Mononuclear cell (primary cell): Measurements from ENCODE around the gene RRP7A. TPM values are rescaled to one million over a fixed set of nuclear protein-coding genes. Genes with fewer than 3 reads are reported as not detected.
A peak's percentile ranks its signal among the peaks of the same experiment; 100 is the strongest.
"Not testable (repeated sequence)": the region's sequence is repeated elsewhere in the genome, so short reads cannot be mapped to it uniquely, and the experiment has no call there.

Experiments used
- H3K27me3 ChIP-seq: 2 replicates; pipeline ENCODE4 v1.6.0; 2011; ENCODE audit warnings: low read length, control low read depth; ENCODE audit not compliant: insufficient read depth
- H3K4me1 ChIP-seq: 2 replicates; pipeline ENCODE4 v1.5.1; 2011; ENCODE audit warnings: mild to moderate bottlenecking, low read length, control low read depth; ENCODE audit not compliant: insufficient read depth
- H3K4me3 ChIP-seq: 2 replicates; pipeline ENCODE4 v1.5.1; 2011; ENCODE audit warnings: mild to moderate bottlenecking, low read length, moderate library complexity
- H3K9me3 ChIP-seq: 2 replicates; pipeline ENCODE4 v1.5.1; 2011; ENCODE audit warnings: low read depth, mild to moderate bottlenecking, control low read depth, low read length
- total RNA-seq: library from RNA; depleted of rRNA; stranded (reverse); fragments of >200 nt; gene quantifications from one replicate; pipeline ENCODE4 v1.2.3, GENCODE V29; 2012

The RRP7A gene
- total RNA-seq, 1 donor = 50.3 TPM

GRCh38 chr22:42518638-42519524 lies 715 bp downstream of the RRP7A start:
- H3K27me3 ChIP-seq, H3K9me3 ChIP-seq, H3K4me1 ChIP-seq: not testable (repeated sequence)
- H3K4me3 ChIP-seq = peak overlapping the region; percentile 64

- not testable (repeated sequence) for H3K9me3 ChIP-seq, H3K27me3 ChIP-seq, H3K4me3 ChIP-seq, H3K4me1 ChIP-seq
These were observed 2.5 kb downstream of the RRP7A start for GRCh38 chr22:42517103-42517502.

GRCh38 chr22:42515896-42516295 lies 3.7 kb downstream of the RRP7A start:
- peaks cover 9% of the 10 kb centered on the region for H3K4me1 ChIP-seq
- no peaks in the 10 kb centered on the region for H3K27me3 ChIP-seq
- no peak overlapping the region for H3K4me3 ChIP-seq
- no peaks in the 10 kb centered on the region for H3K9me3 ChIP-seq

GRCh38 chr22:42515304-42515703 lies 4.3 kb downstream of the RRP7A start:
- not testable (repeated sequence) for H3K9me3 ChIP-seq, H3K4me1 ChIP-seq, H3K27me3 ChIP-seq, H3K4me3 ChIP-seq

GRCh38 chr22:42514331-42514730 lies 5.3 kb downstream of the RRP7A start:
- not testable (repeated sequence) for H3K4me1 ChIP-seq, H3K4me3 ChIP-seq, H3K27me3 ChIP-seq, H3K9me3 ChIP-seq

- H3K4me1 ChIP-seq, H3K9me3 ChIP-seq, H3K4me3 ChIP-seq, H3K27me3 ChIP-seq: not testable (repeated sequence)
These were observed 7.2 kb downstream of the RRP7A start for GRCh38 chr22:42512273-42512990.

DNA sequence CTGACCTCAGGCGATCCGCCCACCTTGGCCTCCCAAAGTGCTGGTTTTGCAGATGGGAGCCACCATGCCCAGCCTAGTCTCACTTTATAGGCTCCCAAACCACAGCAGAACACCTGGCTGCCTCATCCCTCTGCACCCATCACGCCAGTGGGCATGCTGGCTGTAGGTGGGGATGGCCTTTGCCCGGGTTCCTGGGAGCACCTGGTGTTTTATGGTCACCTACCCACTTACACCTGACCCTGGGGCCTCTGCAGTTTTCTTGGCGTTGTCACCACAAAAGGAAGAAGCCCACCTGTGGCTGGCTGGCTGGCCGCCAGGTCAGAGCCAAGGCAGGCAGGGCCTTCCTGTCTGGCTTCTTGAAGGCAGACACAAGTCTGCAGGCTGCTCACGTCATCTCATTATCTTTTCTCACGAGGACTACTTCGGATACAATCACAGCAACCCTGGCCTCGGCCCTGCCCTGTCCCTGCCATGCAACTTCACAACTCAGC lies 8.2 kb downstream of the RRP7A start:
- H3K27me3 ChIP-seq = no peaks in the 10 kb centered on the region

GRCh38 chr22:42509548-42509947 lies 10.0 kb downstream of the RRP7A start:
- H3K9me3 ChIP-seq = no peaks in the 10 kb centered on the region
- no peaks in the 10 kb centered on the region for H3K27me3 ChIP-seq
- no peak overlapping the region for H3K4me3 ChIP-seq
- H3K4me1 ChIP-seq = no peaks in the 10 kb centered on the region

More for the DNA sequence above, 8.2 kb downstream of the RRP7A start:
- Histone ChIP-seq H3K4me1 (no peaks in the 10 kb centered on the region), H3K9me3 (no peaks in the 10 kb centered on the region), H3K4me3 (no peak overlapping the region)

- not testable (repeated sequence) for H3K4me3 ChIP-seq, H3K9me3 ChIP-seq, H3K4me1 ChIP-seq, H3K27me3 ChIP-seq
These were observed 10.6 kb downstream of the RRP7A start for GRCh38 chr22:42508975-42509364.

DNA sequence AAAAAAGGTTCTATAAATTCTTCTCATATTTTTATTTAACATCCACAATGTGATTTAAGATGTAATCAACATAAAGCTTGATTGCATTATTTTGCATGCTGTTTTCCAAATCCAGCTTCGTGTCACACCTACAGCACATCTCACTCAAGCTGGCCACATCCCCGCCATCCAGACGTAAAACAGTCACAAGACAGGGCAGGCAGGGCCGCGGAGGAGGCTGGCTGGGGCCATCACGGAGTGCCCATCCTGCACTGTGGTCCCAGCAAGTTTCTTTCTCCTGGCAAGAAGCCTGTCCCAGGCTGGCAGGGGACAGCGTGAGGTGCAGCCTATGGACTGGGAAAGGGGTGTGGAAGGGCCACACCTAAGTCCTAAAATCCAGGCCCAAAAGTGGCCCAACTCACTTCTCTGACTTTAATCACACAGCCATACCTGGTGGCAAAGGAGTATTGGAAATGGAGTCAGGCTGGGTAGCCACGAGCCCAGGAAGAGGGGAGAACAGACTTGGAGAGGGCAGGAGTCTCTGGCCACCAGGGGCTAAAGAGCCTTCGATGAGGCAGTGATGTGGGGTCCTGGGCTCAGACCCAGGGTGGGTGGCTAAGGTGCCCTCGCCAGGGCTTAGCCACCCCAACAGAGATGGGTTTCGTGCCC lies 11.1 kb downstream of the RRP7A start:
- not testable (repeated sequence) for H3K4me3 ChIP-seq, H3K27me3 ChIP-seq, H3K4me1 ChIP-seq, H3K9me3 ChIP-seq

GRCh38 chr22:42500836-42501179 lies 18.8 kb downstream of the RRP7A start:
- no peaks in the 10 kb centered on the region for H3K27me3 ChIP-seq
- peaks cover 8% of the 10 kb centered on the region for H3K4me1 ChIP-seq
- H3K4me3 ChIP-seq = peak overlapping the region; percentile 23
- no peaks in the 10 kb centered on the region for H3K9me3 ChIP-seq

DNA sequence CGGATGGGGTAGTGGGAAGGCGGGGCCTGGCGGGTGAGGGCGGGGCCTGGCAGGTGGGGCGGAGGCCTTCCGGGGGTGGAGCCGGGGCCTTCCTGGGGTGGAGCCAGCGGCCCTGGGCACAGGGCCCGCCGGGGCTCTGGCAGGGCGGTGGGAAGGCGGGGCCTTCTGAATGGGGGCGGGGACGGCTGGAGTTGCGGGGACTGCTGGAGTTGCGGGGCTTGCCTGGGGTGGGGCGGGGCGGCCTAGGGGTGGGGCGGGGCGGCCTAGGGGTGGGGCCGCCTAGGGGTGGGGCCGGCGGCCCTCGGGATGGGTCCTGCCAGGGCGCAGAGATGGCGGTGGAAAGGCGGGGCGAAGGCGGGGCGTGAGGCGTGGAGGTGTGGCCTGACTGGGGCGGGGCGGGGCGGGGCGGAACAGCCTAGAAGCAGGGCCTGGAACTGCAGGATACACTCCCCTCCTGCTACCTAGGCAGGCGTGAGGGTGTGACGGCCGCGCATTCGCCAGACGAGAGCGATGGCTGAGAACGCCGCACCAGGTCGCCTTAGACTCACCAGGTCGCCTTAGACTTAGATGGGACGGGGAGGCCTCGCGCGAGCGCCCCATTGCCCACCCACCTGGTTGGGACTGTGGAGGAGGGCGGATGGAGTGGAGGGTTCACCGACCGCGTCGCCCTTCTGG lies 19.3 kb downstream of the RRP7A start:
- Histone ChIP-seq H3K27me3 (no peaks in the 10 kb centered on the region), H3K4me1 (peaks cover 8% of the 10 kb centered on the region), H3K9me3 (no peaks in the 10 kb centered on the region), H3K4me3 (peak overlapping the region; percentile 23)

DNA sequence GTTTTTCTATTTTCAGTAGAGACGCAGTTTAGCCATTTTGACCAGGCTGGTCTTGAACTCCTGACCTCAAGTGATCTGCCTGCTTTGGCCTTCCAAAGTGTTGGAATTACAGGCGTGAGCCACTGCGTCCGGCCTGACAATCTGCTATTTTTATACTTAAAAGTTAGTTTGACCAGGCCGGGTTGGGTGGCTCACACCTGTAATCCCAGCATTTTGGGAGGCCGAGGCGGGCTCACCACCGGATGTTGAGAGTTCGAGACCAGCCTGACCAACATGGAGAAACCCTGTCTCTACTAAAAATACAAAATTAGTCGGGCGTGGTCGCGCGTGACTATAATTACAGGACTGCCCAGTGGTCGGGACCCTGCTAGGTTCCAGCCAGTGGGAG lies 19.8 kb downstream of the RRP7A start:
- not testable (repeated sequence) for H3K4me3 ChIP-seq, H3K27me3 ChIP-seq, H3K9me3 ChIP-seq, H3K4me1 ChIP-seq

DNA sequence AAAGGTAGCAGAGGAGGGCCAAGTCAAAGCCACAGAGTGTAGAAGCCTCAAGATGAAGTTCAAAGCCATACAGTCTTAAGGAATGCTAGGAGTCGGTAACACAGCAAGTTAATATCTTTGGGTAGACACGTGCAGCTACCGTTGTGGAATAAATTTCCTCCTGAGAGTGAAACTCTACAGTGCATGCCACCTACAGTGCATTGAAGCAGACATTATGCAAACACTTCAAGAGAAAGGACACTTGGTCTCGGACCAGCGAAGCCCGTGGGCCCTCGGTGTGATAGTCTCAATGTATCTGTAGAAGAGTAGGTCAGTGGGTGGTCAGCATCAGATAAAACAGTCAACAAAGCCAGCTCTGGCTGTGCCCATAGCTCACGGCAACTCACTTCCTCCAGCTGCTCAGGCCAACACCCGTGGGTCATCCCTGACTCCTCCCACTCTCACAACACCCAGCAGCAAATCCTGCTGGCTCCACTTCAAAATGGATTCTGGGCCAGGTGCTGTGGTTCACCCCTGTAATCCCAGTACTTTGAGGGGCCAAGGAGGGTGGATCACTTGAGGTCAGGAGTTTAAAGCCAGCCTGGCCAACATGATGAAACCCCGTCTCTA lies 24.0 kb downstream of the RRP7A start:
- H3K4me3 ChIP-seq = not testable (repeated sequence)

GRCh38 chr22:42493393-42493792 lies 26.2 kb downstream of the RRP7A start:
- H3K4me3 ChIP-seq = no peak overlapping the region

More for the DNA sequence above, 24.0 kb downstream of the RRP7A start:
- not testable (repeated sequence) for H3K9me3 ChIP-seq, H3K4me1 ChIP-seq, H3K27me3 ChIP-seq

More at GRCh38 chr22:42493393-42493792, 26.2 kb downstream of the RRP7A start:
- H3K9me3 ChIP-seq = no peaks in the 10 kb centered on the region
- H3K4me1 ChIP-seq = no peaks in the 10 kb centered on the region
- no peaks in the 10 kb centered on the region for H3K27me3 ChIP-seq
